ENCODE results near the gene MMP24OS.

Gene MMP24OS

GRCh38 chr20:35290887-35291417 is 13.0 kb upstream of the MMP24OS start:
- no peak for DNase-seq
- Mint-ChIP-seq H3K27ac (no peak overlapping the region), H3K4me3 (no peak overlapping the region), H3K36me3 (ENCODE audit: low read depth) (no peaks in the 10 kb centered on the region), H3K4me1 (peaks cover 33% of the 10 kb centered on the region), H3K9me3 (no peaks in the 10 kb centered on the region), H3K27me3 (ENCODE audit: low read depth, poor library complexity) (peaks cover 8% of the 10 kb centered on the region)
- TF ChIP-seq CTCF (IDR thresholded peaks at IDR 0.05) = no peak

- H3K27ac Mint-ChIP-seq = no peak overlapping the region
- H3K4me1 Mint-ChIP-seq = peaks cover 34% of the 10 kb centered on the region
- H3K27me3 Mint-ChIP-seq (ENCODE audit: low read depth, poor library complexity) = peaks cover 4% of the 10 kb centered on the region
- no peak for TF ChIP-seq CTCF (IDR thresholded peaks at IDR 0.05)
- no peaks in the 10 kb centered on the region for H3K36me3 Mint-ChIP-seq (ENCODE audit: low read depth)
- H3K9me3 Mint-ChIP-seq = no peaks in the 10 kb centered on the region
- no peak for DNase-seq
- H3K4me3 Mint-ChIP-seq = no peak overlapping the region
These were observed 12.4 kb upstream of the MMP24OS start for GRCh38 chr20:35290186-35290886.

GRCh38 chr20:35288325-35289060 is 10.6 kb upstream of the MMP24OS start:
- TF ChIP-seq CTCF (IDR thresholded peaks at IDR 0.05) = no peak
- no peaks in the 10 kb centered on the region for H3K36me3 Mint-ChIP-seq (ENCODE audit: low read depth)
- peaks cover 32% of the 10 kb centered on the region for H3K4me1 Mint-ChIP-seq
- peaks cover 4% of the 10 kb centered on the region for H3K27me3 Mint-ChIP-seq (ENCODE audit: low read depth, poor library complexity)
- H3K27ac Mint-ChIP-seq = no peak overlapping the region
- no peak for DNase-seq
- H3K9me3 Mint-ChIP-seq = no peaks in the 10 kb centered on the region
- H3K4me3 Mint-ChIP-seq = no peak overlapping the region

- no peak overlapping the region for H3K4me3 Mint-ChIP-seq
- H3K27me3 Mint-ChIP-seq (ENCODE audit: low read depth, poor library complexity) = peaks cover 4% of the 10 kb centered on the region
- TF ChIP-seq CTCF (IDR thresholded peaks at IDR 0.05) = no peak
- no peaks in the 10 kb centered on the region for H3K9me3 Mint-ChIP-seq
- no peak overlapping the region for H3K27ac Mint-ChIP-seq
- no peak for DNase-seq
- H3K36me3 Mint-ChIP-seq (ENCODE audit: low read depth) = no peaks in the 10 kb centered on the region
- peaks cover 33% of the 10 kb centered on the region for H3K4me1 Mint-ChIP-seq
These were observed 9.8 kb upstream of the MMP24OS start for GRCh38 chr20:35287509-35288324.

GRCh38 chr20:35286899-35287508 is 9.1 kb upstream of the MMP24OS start:
- peaks cover 5% of the 10 kb centered on the region for H3K36me3 Mint-ChIP-seq (ENCODE audit: low read depth)
- peaks cover 4% of the 10 kb centered on the region for H3K27me3 Mint-ChIP-seq (ENCODE audit: low read depth, poor library complexity)
- no peak for TF ChIP-seq CTCF (IDR thresholded peaks at IDR 0.05)
- no peak overlapping the region for H3K4me3 Mint-ChIP-seq
- no peak for DNase-seq
- H3K4me1 Mint-ChIP-seq = peaks cover 28% of the 10 kb centered on the region
- no peak overlapping the region for H3K27ac Mint-ChIP-seq
- no peaks in the 10 kb centered on the region for H3K9me3 Mint-ChIP-seq

Measured in nephron progenitor cell (in vitro differentiated cells).